ENCODE measurements around the gene CPVL. TPM values are rescaled to one million over a fixed set of nuclear protein-coding genes. Genes with fewer than 3 reads are reported as not detected.
A peak's percentile ranks its signal among the peaks of the same experiment; 100 is the strongest.

CPVL gene
- total and polyA plus RNA-seq, 2 of the 8 experiments (the other 6 are each of a cell fraction or from before 2014, with no cell fraction given): 40.0 to 55.0 TPM

DNA sequence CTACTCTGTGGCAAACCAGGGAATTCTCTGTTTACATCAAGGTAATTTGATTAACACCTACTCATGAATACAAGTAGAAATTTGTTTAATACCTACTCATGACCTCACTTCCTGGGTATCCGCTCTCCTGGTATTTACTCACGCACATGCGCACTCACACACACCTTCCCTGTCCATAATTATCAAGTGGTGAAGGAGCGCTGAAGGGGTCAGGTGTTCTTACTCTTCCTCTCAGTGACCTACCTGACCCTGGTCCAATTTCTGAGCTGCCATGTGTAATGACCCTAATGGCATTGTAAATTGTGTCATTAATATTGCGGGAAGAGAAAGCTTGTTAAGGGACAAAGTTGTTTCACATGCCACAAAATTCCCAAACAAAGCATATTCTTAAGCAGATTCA lies 146.9 kb downstream of the CPVL start:
- H3K36me3 ChIP-seq (ENCODE audit: control insufficient read depth in 2 of 4, insufficient read depth in 4 of 4, low read length in 3 of 4): no peaks in the 10 kb centered on the region
- no peak overlapping the region for H4K91ac ChIP-seq (replicated peaks; ENCODE audit: insufficient read length, low read length)
- H3K9me3 ChIP-seq (ENCODE audit: insufficient read depth in 2 of 2, low read depth in 1 of 2, low read length in 1 of 2): peaks cover 4 to 6% of the 10 kb centered on the region in 2 experiments; a peak in 2 of 4 replicates
- no peak overlapping the region for H3K14ac ChIP-seq (ENCODE audit: insufficient read length)
- no peak overlapping the region for H3K23ac ChIP-seq (ENCODE audit: insufficient read length)
- no peak overlapping the region for H3K4me3 ChIP-seq (ENCODE audit: extremely low read depth in 1 of 4, insufficient read depth in 2 of 4, low read depth in 3 of 4, low read length in 4 of 4)
- H2BK20ac ChIP-seq (ENCODE audit: low read length): no peak overlapping the region
- no peak for FAIRE-seq
- 90% methylated on average over 5 of the region's 5 CpGs; no CpG with 5 or more reads in 1 of the 2 experiments for WGBS, 2 experiments (ENCODE audit: extremely low coverage in 1 of 2, insufficient coverage in 1 of 2, insufficient read length in 1 of 2, insufficient replicate concordance in 2 of 2, low coverage in 1 of 2, low lambda C conversion rate in 2 of 2, missing lambda C conversion rate in 1 of 2)
- TF ChIP-seq TCF12 (IDR thresholded peaks at IDR 0.05; ENCODE audit: low read depth, low read length) (no peak), RFX5 (IDR thresholded peaks at IDR 0.05; ENCODE audit: borderline replicate concordance, low read depth, low read length) (no peak), CTBP2 (IDR thresholded peaks at IDR 0.05; ENCODE audit: borderline replicate concordance, insufficient read depth, insufficient read length, low read length) (no peak), SIRT6 (IDR thresholded peaks at IDR 0.05; ENCODE audit: low read length) (no peak), ZNF274 (IDR thresholded peaks at IDR 0.05; ENCODE audit: borderline replicate concordance, extremely low read depth, low read length) (no peak), SRF (IDR thresholded peaks at IDR 0.05; ENCODE audit: low read depth, low read length) (no peak), RBBP5 (IDR thresholded peaks at IDR 0.05; ENCODE audit: borderline replicate concordance, low read depth, low read length) (no peak), MAFK (IDR thresholded peaks at IDR 0.05; ENCODE audit: low read depth, low read length) (no peak), SP4 (IDR thresholded peaks at IDR 0.05; ENCODE audit: low read length) (no peak), CBX5 (IDR thresholded peaks at IDR 0.05; ENCODE audit: low read depth, low read length) (no peak)
- ChIA-PET POLR2A (ENCODE audit: partially characterized antibody) (interaction anchor here (0.7 kb wide), 1 partner anchor 1548 kb away, joined by 3 read pairs; no protein-coding TSS in a partner anchor), CTCF (ENCODE audit: partially characterized antibody) (interaction anchor here (0.6 to 4.0 kb wide), 4 partner anchors 12 to 127 kb away, joined by 3 to 18 read pairs (median 5); partner anchors contain the start of gene TRIL)
- no peak overlapping the region for H2AFZ ChIP-seq (ENCODE audit: low read length)
- H4K20me1 ChIP-seq (replicated peaks in 1 of 2; ENCODE audit: control insufficient read depth in 1 of 2, insufficient read depth in 2 of 2, low read length in 2 of 2): no peaks in the 10 kb centered on the region
- no peak overlapping the region for H2BK12ac ChIP-seq (ENCODE audit: low read depth, low read length)
- no peak overlapping the region for H4K5ac ChIP-seq (ENCODE audit: insufficient read length, low read depth, low read length)
- H2BK15ac ChIP-seq (ENCODE audit: low read length): no peak overlapping the region
- H3K27ac ChIP-seq (ENCODE audit: low read depth, low read length): no peak overlapping the region
- no peaks in the 10 kb centered on the region for H3K79me1 ChIP-seq (ENCODE audit: low read depth, low read length)
- no peaks in the 10 kb centered on the region for H3K23me2 ChIP-seq (ENCODE audit: low read depth, low read length)
- H3K27me3 ChIP-seq (replicated peaks in 1 of 4; ENCODE audit: control insufficient read depth in 3 of 4, extremely low read depth in 1 of 4, insufficient read depth in 3 of 4, low read length in 3 of 4): no peaks in the 10 kb centered on the region
- H2BK5ac ChIP-seq (ENCODE audit: low read depth, low read length): no peak overlapping the region
- H2AK5ac ChIP-seq (ENCODE audit: low read depth, low read length): peak overlapping the region; percentile 59; the same call in 1 of the 2 replicates
- H3K4me1 ChIP-seq (replicated peaks in 1 of 4; ENCODE audit: control insufficient read depth in 3 of 4, insufficient read depth in 4 of 4, low read length in 3 of 4): peaks cover 0 to 10% (median 6%) of the 10 kb centered on the region in 4 experiments; a peak in 4 of 7 replicates
- no peak overlapping the region for H3K9ac ChIP-seq (replicated peaks in 1 of 4; ENCODE audit: extremely low read depth in 1 of 4, low read depth in 3 of 4, low read length in 3 of 4)
- no peak overlapping the region for H2BK120ac ChIP-seq (replicated peaks; ENCODE audit: low read depth, low read length)
- H3K18ac ChIP-seq (ENCODE audit: extremely low read depth, low read length): no peak overlapping the region
- no peak for DNase-seq (ENCODE audit: low read depth in 1 of 2, low spot score in 2 of 2)
- H3K4me2 ChIP-seq (ENCODE audit: insufficient read depth in 1 of 2, low read depth in 2 of 2, low read length in 2 of 2): no peak overlapping the region
- no peak overlapping the region for H4K8ac ChIP-seq (ENCODE audit: extremely low read depth, insufficient read depth, low read length)
- no peak overlapping the region for H3K4ac ChIP-seq (replicated peaks; ENCODE audit: insufficient read length, low read depth, low read length)
- no peaks in the 10 kb centered on the region for H3K79me2 ChIP-seq (ENCODE audit: control insufficient read depth in 1 of 2, insufficient read depth in 2 of 2, low read length in 2 of 2)
- no peak overlapping the region for H3K56ac ChIP-seq (replicated peaks; ENCODE audit: insufficient read length, low read depth, low read length)

Data from H1 (cell line).